Esophagus squamous epithelium (tissue), 5 donors: Measurements from ENCODE around the gene PAGE2B. TPM values are rescaled to one million over a fixed set of nuclear protein-coding genes. Genes with fewer than 3 reads are reported as not detected.

Experiments used
- DNase-seq: peaks from one replicate; lab custom pipeline; 2025; lab: John Stamatoyannopoulos, UW
- H3K27ac ChIP-seq, 4 donors: fragments of 200-600 bp; sonication (generic); one replicate each; pipeline ENCODE4 v1.5.1; 2016 to 2019; ENCODE audit warnings: mild to moderate bottlenecking in 1 of 4
- H3K27me3 ChIP-seq, 4 donors: fragments of 200-600 bp; sonication (generic); 1 replicate in 3 of 4; 2 replicates in 1 of 4; pipeline versions ENCODE4 v1.5.1 to v1.6.0; 2017 to 2021; ENCODE audit warnings: antibody characterized with exemption in 1 of 4
- H3K36me3 ChIP-seq, 3 donors: fragments of 200-600 bp; sonication (generic); one replicate each; pipeline ENCODE4 v1.5.1; 2016 to 2019
- H3K4me1 ChIP-seq, 3 donors: fragments of 200-600 bp; sonication (generic); one replicate each; pipeline ENCODE4 v1.5.1; 2017 to 2019
- H3K4me3 ChIP-seq, 4 donors: fragments of 200-600 bp; sonication (generic); 1 replicate in 3 of 4; 2 replicates in 1 of 4; pipeline ENCODE4 v1.5.1; 2016 to 2019; ENCODE audit warnings: mild to moderate bottlenecking in 2 of 4, moderate library complexity in 1 of 4
- H3K9me3 ChIP-seq, 3 donors: fragments of 200-600 bp; sonication (generic); one replicate each; pipeline ENCODE4 v1.5.1; 2016 to 2019
- CTCF ChIP-seq, 6 experiments: fragments of 450-650 bp in 4 of 6; fragments of 200-600 bp in 2 of 6; sonication (generic) in 2 of 6; IDR thresholded peaks; one replicate each; pipeline ENCODE4 v1.5.1; 2016 to 2019; ENCODE audit warnings: antibody characterized with exemption in 6 of 6, mild to moderate bottlenecking in 4 of 6, moderate library complexity in 4 of 6
- POLR2A ChIP-seq, 4 donors: fragments of 450-650 bp; IDR thresholded peaks; one replicate each; pipeline ENCODE4 v1.6.1; 2017; ENCODE audit warnings: antibody characterized with exemption in 4 of 4, mild to moderate bottlenecking in 4 of 4, moderate library complexity in 3 of 4
- WGBS, 2 donors: methylation state at CpG; one replicate each; pipeline ENCODE4 v1.1.5; 2018; 5-methylcytosine and 5-hydroxymethylcytosine counted together
- intact Hi-C: fragments of 100-400 bp; cut with DNase I; formaldehyde crosslinking; loops from one replicate; pipeline ENCODE4 v1.15.0; 2022
- total RNA-seq, 4 donors: library from RNA; depleted of rRNA; stranded (reverse); fragments of >200 nt; gene quantifications; one replicate each; pipeline ENCODE4 v1.1.0, GENCODE V29; 2016
- donor health status: DM: yes; HTN: yes; CAD: no.

The PAGE2B gene
- total RNA-seq, 4 donors from 2014 or later = not detected

- no peak for TF ChIP-seq CTCF (IDR thresholded peaks at IDR 0.05)
- no peak for TF ChIP-seq POLR2A (IDR thresholded peaks at IDR 0.05)
- Histone ChIP-seq H3K9me3 (no peaks in the 10 kb centered on the region), H3K4me3 (no peak overlapping the region), H3K27me3 (peaks cover 0 to 3% (median 0%) of the 10 kb centered on the region in 4 donors), H3K4me1 (no peaks in the 10 kb centered on the region), H3K36me3 (no peaks in the 10 kb centered on the region), H3K27ac (no peak overlapping the region)
- no peak for DNase-seq
- WGBS, 2 donors = 35 to 51% methylated on average over 2 of the region's 2 CpGs
- intact Hi-C loops = no loop called here
These were observed 23.9 kb downstream of the PAGE2B start for GRCh38 chrX:55098691-55099090.

DNA sequence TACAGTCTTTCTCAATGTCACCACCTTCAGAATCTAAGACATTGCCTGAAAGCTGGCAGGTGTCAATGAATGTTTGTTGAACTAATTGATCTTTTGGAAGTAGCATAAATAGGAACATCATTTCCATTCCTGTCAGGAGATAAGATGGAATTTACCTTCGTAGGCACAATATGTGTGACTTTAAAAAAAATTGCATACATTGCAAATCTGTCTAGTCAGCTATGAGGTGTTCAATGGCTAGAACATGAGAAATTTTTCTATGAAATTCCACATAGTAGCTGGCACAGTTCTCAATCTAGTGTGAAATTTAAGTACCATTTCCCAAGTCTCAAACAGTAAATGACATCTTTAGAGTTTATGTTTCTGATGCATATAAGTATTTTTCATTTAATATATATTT is 24.3 kb downstream of the PAGE2B start:
- Histone ChIP-seq H3K36me3 (no peaks in the 10 kb centered on the region), H3K27me3 (peaks cover 0 to 3% (median 0%) of the 10 kb centered on the region in 4 donors), H3K4me1 (no peaks in the 10 kb centered on the region), H3K9me3 (no peaks in the 10 kb centered on the region), H3K27ac (no peak overlapping the region), H3K4me3 (no peak overlapping the region)
- no peak for TF ChIP-seq CTCF (IDR thresholded peaks at IDR 0.05)
- TF ChIP-seq POLR2A (IDR thresholded peaks at IDR 0.05) = no peak
- 43 to 77% methylated on average over 1 of the region's 1 CpG for WGBS, 2 donors
- DNase-seq = no peak
- intact Hi-C loops = no loop called here

GRCh38 chrX:55102754-55103153 is 27.9 kb downstream of the PAGE2B start:
- Histone ChIP-seq H3K4me3 (no peak overlapping the region), H3K4me1 (no peaks in the 10 kb centered on the region), H3K9me3 (no peaks in the 10 kb centered on the region), H3K27me3 (peaks cover 0 to 2% (median 0%) of the 10 kb centered on the region in 4 donors), H3K36me3 (no peaks in the 10 kb centered on the region), H3K27ac (no peak overlapping the region)
- 53 to 83% methylated on average over 1 to 3 of the region's 3 CpGs for whole genome bisulfite sequencing, 2 donors
- no peak for DNase-seq
- TF ChIP-seq CTCF (IDR thresholded peaks at IDR 0.05) (no peak), POLR2A (IDR thresholded peaks at IDR 0.05) (no peak)
- intact Hi-C loops = no loop called here

GRCh38 chrX:55107262-55107661 is 32.4 kb downstream of the PAGE2B start:
- Histone ChIP-seq H3K4me3 (no peak overlapping the region), H3K36me3 (no peaks in the 10 kb centered on the region), H3K9me3 (no peaks in the 10 kb centered on the region), H3K4me1 (peaks cover 0 to 8% (median 0%) of the 10 kb centered on the region in 3 donors), H3K27me3 (no peaks in the 10 kb centered on the region), H3K27ac (no peak overlapping the region)
- no peak for DNase-seq
- no peak for TF ChIP-seq POLR2A (IDR thresholded peaks at IDR 0.05)
- TF ChIP-seq CTCF (IDR thresholded peaks at IDR 0.05) = no peak
- intact Hi-C loops = no loop called here

GRCh38 chrX:55107911-55108310 is 33.1 kb downstream of the PAGE2B start:
- Histone ChIP-seq H3K27ac (no peak overlapping the region), H3K4me3 (no peak overlapping the region), H3K36me3 (no peaks in the 10 kb centered on the region), H3K4me1 (peaks cover 0 to 8% (median 0%) of the 10 kb centered on the region in 3 donors), H3K27me3 (no peaks in the 10 kb centered on the region), H3K9me3 (no peaks in the 10 kb centered on the region)
- DNase-seq = no peak
- TF ChIP-seq POLR2A (IDR thresholded peaks at IDR 0.05) (no peak), CTCF (IDR thresholded peaks at IDR 0.05) (no peak)
- WGBS, 2 donors = 0% methylated on average over 1 to 2 of the region's 2 CpGs
- intact Hi-C loops = no loop called here
